Measurements from ENCODE around the gene NUP188.

NUP188 gene

DNA sequence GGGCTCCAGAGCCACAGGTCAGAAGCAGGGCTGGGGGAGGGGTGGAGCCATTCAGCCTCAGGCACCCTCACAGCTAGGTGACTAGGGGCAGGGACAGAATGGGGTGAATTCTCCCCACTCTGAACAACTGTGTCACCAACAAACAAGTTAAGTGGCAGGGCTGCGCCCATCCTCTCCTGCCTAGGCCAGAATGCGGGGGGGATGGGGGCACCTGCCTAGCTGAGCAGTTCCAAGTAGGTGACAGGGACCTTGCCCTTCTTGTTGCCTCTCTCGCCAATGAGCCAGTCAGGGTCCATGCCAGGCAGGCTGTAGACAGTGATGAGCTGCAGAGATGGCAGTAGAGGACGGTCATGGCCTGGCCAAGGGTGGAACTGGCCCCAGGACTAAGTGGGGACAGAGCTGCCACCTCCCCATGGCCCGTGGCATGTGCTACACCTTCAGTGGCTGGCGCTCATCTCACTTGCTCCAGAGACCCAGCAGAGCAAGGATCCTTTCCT is 61.0 kb downstream of the NUP188 start:
- TF ChIP-seq, protein P1, sequence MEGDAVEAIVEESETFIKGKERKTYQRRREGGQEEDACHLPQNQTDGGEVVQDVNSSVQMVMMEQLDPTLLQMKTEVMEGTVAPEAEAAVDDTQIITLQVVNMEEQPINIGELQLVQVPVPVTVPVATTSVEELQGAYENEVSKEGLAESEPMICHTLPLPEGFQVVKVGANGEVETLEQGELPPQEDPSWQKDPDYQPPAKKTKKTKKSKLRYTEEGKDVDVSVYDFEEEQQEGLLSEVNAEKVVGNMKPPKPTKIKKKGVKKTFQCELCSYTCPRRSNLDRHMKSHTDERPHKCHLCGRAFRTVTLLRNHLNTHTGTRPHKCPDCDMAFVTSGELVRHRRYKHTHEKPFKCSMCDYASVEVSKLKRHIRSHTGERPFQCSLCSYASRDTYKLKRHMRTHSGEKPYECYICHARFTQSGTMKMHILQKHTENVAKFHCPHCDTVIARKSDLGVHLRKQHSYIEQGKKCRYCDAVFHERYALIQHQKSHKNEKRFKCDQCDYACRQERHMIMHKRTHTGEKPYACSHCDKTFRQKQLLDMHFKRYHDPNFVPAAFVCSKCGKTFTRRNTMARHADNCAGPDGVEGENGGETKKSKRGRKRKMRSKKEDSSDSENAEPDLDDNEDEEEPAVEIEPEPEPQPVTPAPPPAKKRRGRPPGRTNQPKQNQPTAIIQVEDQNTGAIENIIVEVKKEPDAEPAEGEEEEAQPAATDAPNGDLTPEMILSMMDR (IDR thresholded peaks at IDR 0.05): no peak

DNA sequence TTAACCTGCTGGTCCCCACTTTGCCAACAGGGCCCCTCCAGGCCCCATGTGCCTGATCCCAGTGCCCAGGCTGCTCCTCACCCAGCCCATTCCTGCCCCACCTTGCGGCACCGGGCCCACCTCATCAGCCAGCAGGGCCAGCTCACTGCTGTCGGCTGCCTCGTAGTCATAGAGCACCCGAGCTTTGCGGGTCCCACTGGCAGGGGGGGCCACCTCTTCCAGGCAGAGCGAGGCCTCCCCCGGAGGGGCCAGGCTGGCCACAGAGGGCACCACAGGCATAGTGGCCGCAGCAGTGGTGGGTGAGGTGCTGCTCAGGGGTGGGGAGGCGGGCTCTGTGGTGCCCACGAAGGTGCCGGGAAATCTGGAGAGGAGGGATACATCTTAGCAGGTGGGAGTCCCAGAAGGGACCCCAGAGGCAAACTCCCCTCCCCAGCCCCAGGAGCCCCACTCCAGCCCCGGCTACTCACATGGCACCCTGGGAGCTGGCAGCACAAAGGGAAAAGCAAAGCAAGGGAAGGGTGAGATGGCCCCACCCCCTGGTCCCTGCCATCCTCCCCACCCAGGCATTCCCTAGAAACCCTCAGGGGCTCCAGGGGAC is 61.6 kb downstream of the NUP188 start:
- TF ChIP-seq, protein P1 (IDR thresholded peaks at IDR 0.05): no peak

DNA sequence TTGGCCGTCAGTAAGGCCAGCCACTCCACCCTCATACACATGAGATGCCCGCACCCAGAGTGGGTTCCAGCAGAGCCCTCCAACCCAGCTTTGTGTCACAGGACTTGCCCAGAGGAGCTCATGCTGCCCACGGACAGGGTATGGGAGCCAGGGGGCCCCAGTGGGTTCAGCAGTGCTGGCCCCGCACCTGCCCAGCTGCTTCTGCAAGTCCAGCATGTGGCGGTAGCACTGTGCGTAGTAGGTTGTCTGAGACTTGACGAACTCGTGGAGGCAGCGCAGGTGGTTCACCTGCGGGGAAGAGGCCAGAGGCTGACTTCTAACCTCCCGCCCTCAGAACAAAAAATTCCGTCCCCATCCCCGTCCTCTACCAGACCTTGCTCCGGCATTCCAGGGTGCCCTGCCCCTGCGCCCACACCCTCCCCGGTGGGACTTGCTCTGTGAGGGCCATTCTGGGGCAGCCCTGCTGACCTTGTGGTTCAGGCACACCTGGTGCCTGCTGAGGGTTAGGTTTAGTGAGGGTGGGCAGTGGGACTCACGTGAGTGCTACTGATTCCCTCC is 62.2 kb downstream of the NUP188 start:
- TF ChIP-seq, protein P1 (IDR thresholded peaks at IDR 0.05): no peak

DNA sequence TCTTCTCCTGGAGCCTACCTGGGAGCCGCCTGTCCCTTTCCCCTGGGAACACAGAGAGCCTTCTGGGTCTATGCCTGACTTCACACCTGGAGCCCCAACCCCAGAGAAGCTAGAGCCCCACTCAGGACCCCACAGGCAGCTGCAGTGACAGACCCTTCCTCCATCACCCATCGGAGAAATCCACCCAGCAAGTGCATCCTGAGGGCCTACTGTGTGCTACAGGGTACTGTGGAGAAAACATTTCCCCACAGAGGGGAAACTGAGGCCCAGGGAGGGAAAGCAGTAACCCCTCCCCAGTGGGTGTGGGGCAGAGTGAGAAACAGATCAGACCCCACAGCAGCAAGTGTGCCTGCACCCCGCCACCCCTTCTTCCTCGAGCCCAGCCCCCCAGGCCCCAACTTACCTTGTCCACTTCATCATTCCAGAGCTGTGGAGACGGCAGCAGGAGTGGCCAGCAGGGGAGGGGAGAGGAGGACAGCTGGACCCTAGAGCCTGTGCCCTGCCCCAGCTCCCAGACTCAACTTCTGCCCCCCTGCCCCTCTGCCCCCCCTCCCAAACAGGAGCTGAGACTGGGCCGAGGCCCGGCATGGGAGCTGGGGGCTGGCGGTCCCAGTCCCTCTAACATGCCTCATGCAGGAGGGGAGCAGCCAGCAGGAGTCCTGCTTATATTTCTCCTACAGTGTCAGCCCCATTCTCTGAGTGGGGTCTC is 62.9 kb downstream of the NUP188 start:
- TF ChIP-seq, protein P1 (IDR thresholded peaks at IDR 0.05): no peak

DNA sequence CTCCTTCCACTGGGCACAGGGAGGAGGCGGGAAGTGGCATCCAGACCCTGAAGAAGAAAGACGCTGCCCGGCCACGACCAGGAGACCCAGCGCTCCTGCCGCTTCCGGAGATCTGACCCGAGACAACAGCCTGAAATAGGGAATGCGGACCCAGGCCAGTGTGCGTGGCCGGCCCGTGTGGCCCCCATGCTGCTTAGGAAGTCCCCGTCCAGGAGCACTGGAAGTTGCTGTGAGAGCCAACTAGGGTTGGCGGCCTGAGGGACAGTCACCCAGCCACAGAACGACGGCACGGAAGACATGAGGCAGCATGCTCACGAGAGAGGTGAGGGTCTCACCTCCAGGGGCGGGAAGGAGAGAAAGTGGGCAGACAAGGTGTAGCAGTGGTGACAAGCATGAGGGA is 63.7 kb downstream of the NUP188 start:
- TF ChIP-seq, protein P1 (IDR thresholded peaks at IDR 0.05): no peak

DNA sequence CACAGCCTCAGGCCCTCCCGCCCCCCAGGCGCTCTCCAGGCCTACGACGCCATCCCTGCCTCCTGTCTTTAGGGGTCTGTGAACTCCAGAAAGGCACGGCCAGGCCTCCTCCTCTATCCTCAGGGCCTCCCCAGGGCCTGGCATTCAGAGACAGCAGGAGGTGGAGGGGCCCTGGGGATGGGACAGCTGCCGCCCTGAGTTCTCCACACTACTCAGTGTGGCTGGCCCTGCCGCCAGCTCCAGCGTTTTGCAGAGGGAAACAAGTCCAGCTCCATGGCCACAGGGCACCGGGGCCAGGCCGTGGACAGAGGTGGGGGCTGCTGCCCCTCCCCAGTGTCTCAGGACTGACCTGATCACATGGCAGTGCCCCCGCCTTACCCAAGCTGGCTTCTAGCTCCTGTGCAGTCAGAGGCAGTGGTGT is 64.3 kb downstream of the NUP188 start:
- TF ChIP-seq, protein P1 (IDR thresholded peaks at IDR 0.05): no peak

DNA sequence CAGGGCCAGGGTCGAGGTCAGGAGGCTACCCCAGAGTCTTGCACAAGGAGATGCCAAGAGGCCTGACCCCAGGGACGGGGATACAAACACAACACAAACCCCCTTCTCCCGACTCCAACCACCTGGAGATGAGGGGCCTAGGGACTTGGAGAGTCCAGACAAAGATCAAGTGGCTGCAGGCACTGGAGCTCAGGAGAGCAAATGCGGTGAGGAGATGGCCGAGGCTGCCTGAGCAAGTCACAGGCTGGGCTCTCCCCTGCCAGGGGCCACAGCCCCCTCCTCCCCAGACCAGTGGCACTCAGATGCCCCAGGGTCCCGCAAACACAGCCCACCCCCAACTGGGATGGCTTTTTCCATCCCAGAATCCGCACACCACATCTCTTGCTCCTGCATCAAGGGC is 64.8 kb downstream of the NUP188 start:
- TF ChIP-seq, protein P1 (IDR thresholded peaks at IDR 0.05): no peak

Data from LNCAP (cell line).